Glutamatergic neuron (in vitro differentiated cells): ENCODE data around the gene SLC6A3. TPM values are rescaled to one million over a fixed set of nuclear protein-coding genes. Genes with fewer than 3 reads are reported as not detected.
A peak's percentile ranks its signal among the peaks of the same experiment; 100 is the strongest.

Source experiments
- DNase-seq: peaks from one replicate; pipeline ENCODE4 v3.0.0; 2022
- H3K27ac Mint-ChIP-seq: one replicate; pipeline ENCODE4 v1.8.0; 2020; ENCODE audit warnings: mild to moderate bottlenecking, mixed read lengths, inconsistent platforms; ENCODE audit not compliant: unreplicated experiment
- H3K27me3 Mint-ChIP-seq: one replicate; pipeline ENCODE4 v1.8.0; 2020; ENCODE audit warnings: mild to moderate bottlenecking, moderate library complexity, mixed read lengths, inconsistent platforms; ENCODE audit not compliant: unreplicated experiment
- H3K36me3 Mint-ChIP-seq: one replicate; pipeline ENCODE4 v1.8.0; 2020; ENCODE audit warnings: mild to moderate bottlenecking, mixed read lengths, inconsistent platforms; ENCODE audit not compliant: unreplicated experiment
- H3K4me1 Mint-ChIP-seq: one replicate; pipeline ENCODE4 v1.8.0; 2020; ENCODE audit warnings: mild to moderate bottlenecking, low read depth, mixed read lengths, inconsistent platforms; ENCODE audit not compliant: unreplicated experiment
- H3K4me3 Mint-ChIP-seq: one replicate; pipeline ENCODE4 v1.8.0; 2020; ENCODE audit warnings: mild to moderate bottlenecking, mixed read lengths, inconsistent platforms; ENCODE audit not compliant: unreplicated experiment
- H3K9me3 Mint-ChIP-seq: one replicate; pipeline ENCODE4 v1.8.0; 2020; ENCODE audit warnings: mild to moderate bottlenecking, moderate library complexity, mixed read lengths, inconsistent platforms; ENCODE audit not compliant: unreplicated experiment
- total RNA-seq: library from RNA; stranded (reverse); fragmentation: NEBNext Ultra II Directional; extraction: Animal tissue kit (Norgen Biotek cat#: 25700); gene quantifications from one replicate; pipeline ENCODE4 v1.2.1, GENCODE V29; 2021; ENCODE audit not compliant: unreplicated experiment
- TF ChIP-seq, protein P1 (sequence below): fragments of 200-600 bp; sonication (generic); IDR thresholded peaks from one replicate; pipeline ENCODE4 v1.5.0; 2021; ENCODE audit not compliant: partially characterized antibody, unreplicated experiment

SLC6A3 gene
- total RNA-seq, 1 donor from 2014 or later, result 22.4 TPM

DNA sequence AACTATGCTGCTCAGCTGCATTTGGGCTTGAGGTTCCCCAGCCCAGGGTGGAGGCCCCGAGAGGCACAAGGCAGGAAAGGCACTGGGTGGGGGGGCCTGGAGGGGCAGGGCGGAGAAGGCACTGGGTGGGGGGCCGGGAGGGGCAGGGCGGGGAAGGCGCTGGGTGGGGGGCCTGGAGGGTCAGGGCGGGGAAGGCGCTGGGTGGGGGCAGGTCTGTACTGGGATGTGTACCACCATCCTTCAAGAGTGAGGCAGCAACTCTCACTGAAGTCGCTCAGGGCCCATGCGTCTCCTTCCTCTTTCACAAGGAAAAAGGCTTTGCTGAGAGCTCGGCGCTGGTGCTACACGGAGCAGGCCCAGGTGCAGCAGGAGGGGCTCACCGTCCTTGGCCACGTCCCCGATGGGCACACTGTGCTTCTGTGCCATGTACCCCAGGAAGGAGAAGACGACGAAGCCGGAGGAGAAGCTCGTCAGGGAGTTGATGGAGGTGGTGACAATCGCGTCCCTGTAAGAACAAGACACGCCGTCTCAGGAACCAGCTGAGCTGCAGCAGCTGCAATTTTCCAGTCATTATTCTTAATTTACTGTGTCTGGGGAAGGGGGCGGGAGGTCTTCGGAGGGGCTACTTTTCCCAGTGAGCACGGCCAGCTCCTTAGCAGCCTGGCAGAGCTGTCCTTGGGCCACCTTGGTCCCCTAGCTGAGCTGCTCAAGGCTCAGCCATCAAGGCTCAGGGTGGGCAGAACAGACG is 30.8 kb downstream of the SLC6A3 start:
- peaks cover 11% of the 10 kb centered on the region for H3K4me1 Mint-ChIP-seq
- peaks cover 24% of the 10 kb centered on the region for H3K36me3 Mint-ChIP-seq
- peaks cover 24% of the 10 kb centered on the region for H3K9me3 Mint-ChIP-seq
- H3K4me3 Mint-ChIP-seq, result no peak overlapping the region
- DNase-seq, result peak; percentile 91
- no peak overlapping the region for H3K27ac Mint-ChIP-seq
- TF ChIP-seq, protein P1, sequence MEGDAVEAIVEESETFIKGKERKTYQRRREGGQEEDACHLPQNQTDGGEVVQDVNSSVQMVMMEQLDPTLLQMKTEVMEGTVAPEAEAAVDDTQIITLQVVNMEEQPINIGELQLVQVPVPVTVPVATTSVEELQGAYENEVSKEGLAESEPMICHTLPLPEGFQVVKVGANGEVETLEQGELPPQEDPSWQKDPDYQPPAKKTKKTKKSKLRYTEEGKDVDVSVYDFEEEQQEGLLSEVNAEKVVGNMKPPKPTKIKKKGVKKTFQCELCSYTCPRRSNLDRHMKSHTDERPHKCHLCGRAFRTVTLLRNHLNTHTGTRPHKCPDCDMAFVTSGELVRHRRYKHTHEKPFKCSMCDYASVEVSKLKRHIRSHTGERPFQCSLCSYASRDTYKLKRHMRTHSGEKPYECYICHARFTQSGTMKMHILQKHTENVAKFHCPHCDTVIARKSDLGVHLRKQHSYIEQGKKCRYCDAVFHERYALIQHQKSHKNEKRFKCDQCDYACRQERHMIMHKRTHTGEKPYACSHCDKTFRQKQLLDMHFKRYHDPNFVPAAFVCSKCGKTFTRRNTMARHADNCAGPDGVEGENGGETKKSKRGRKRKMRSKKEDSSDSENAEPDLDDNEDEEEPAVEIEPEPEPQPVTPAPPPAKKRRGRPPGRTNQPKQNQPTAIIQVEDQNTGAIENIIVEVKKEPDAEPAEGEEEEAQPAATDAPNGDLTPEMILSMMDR, result no peak
- H3K27me3 Mint-ChIP-seq, result peaks cover 14% of the 10 kb centered on the region

GRCh38 chr5:1413611-1414241 is 31.5 kb downstream of the SLC6A3 start:
- Mint-ChIP-seq H3K4me1 (peaks cover 11% of the 10 kb centered on the region), H3K36me3 (peaks cover 17% of the 10 kb centered on the region), H3K4me3 (no peak overlapping the region), H3K27ac (no peak overlapping the region), H3K9me3 (peaks cover 23% of the 10 kb centered on the region), H3K27me3 (peaks cover 13% of the 10 kb centered on the region)
- TF ChIP-seq, protein P1, result no peak
- DNase-seq, result no peak

DNA sequence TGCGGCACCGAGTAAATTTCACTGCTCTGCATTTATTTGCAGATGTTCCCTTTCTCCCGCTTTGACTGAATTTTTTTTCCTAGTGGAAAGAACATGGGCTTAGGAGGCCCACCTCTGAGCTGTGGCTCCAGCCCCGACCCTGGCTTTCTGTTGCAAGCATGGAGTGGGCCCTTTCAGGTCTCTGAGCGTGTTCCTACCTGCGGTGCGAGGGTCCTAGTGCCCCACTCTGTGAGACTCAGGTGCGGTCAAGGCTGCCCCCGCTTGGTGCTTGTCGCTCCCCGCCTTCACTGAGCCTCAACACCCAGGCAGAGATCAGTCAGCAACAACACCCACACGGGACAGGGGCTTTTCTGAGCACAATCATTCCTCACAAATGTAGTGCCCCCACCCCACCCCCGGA is 32.0 kb downstream of the SLC6A3 start:
- DNase-seq, result no peak
- H3K36me3 Mint-ChIP-seq, result peaks cover 12% of the 10 kb centered on the region
- TF ChIP-seq, protein P1, result no peak
- peaks cover 9% of the 10 kb centered on the region for H3K27me3 Mint-ChIP-seq
- H3K4me1 Mint-ChIP-seq, result peaks cover 11% of the 10 kb centered on the region
- H3K4me3 Mint-ChIP-seq, result no peak overlapping the region
- H3K9me3 Mint-ChIP-seq, result peaks cover 19% of the 10 kb centered on the region
- H3K27ac Mint-ChIP-seq, result no peak overlapping the region

DNA sequence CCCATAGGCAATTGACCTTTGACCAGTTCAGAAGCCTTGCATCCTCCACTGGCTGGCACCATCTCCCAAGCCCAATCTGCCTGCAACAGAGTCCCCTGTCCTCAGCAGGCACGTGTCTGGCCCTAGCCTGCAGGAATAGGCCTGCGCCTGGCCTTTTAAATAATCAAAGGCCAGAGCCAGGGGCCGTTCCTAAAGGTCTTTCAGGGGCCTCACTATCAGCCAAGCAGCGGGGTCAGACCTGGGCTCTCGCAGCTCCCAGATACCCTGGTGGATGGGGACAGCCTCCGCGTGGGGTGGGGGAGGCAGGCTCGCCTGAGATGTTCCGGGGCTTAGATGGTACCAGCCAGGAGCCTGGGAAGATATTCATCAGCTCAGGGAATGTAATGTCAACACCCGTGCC is 32.6 kb downstream of the SLC6A3 start:
- Mint-ChIP-seq H3K4me3 (no peak overlapping the region), H3K36me3 (peaks cover 9% of the 10 kb centered on the region), H3K27ac (no peak overlapping the region), H3K27me3 (peaks cover 9% of the 10 kb centered on the region), H3K9me3 (peaks cover 19% of the 10 kb centered on the region), H3K4me1 (peaks cover 10% of the 10 kb centered on the region)
- DNase-seq, result no peak
- TF ChIP-seq, protein P1, result no peak

DNA sequence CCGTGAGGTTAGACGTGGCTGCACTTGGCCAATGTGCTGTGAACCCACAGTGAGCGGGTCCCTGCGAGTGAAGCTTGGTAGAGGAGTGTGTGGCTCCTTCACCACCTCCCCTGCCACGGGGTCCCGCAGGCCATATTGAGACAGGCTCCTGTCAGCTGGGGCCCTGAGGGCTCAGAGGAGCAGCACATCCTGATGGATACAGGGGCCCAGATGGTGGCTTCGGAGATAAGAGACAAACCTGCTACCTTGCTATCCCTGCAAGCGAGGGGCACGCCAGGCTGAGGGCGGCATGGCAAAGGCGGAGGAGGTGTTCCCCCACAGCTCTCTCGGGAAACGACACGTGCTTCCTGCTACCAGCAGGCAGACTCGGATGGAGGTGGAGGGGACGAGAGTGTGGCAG is 33.1 kb downstream of the SLC6A3 start:
- peaks cover 9% of the 10 kb centered on the region for H3K27me3 Mint-ChIP-seq
- H3K9me3 Mint-ChIP-seq, result peaks cover 19% of the 10 kb centered on the region
- TF ChIP-seq, protein P1, result no peak
- peak overlapping the region; percentile 23 for H3K4me3 Mint-ChIP-seq
- H3K4me1 Mint-ChIP-seq, result peaks cover 10% of the 10 kb centered on the region
- DNase-seq, result no peak
- peaks cover 9% of the 10 kb centered on the region for H3K36me3 Mint-ChIP-seq
- peak overlapping the region; percentile 52 for H3K27ac Mint-ChIP-seq
